Measurements from ENCODE around the gene VPS8. TPM values are rescaled to one million over a fixed set of nuclear protein-coding genes. Genes with fewer than 3 reads are reported as not detected.

Gene VPS8
- total and polyA plus RNA-seq, 9 of the 15 experiments (the other 6 are each of a cell fraction or from before 2014, with no cell fraction given) = 7.2 to 41.0 (median 28.3) TPM

DNA sequence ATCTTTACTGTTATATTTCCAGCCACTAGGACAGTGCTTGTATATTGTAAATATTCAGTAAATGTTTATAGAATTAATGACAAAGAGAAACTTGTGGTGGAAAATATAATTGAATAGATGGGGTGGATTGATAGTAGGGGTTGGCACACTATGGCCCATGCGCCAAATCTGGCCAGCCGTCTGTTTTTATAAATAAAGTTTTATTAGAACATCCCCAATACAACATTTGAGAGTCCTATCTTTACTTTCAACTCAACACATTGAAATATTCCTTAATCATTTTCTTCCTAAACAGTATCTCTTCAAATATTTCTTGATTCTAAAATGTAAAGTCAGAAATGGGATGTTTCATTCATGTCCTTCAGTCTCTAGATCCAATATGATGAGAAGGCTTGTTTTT lies 45.1 kb downstream of the VPS8 start:
- no peaks in the 10 kb centered on the region for H3K27me3 ChIP-seq (ENCODE audit: control insufficient read depth in 2 of 2, insufficient read depth in 2 of 2, low read length in 2 of 2)
- H3K9me1 ChIP-seq (ENCODE audit: control insufficient read depth, insufficient read depth, low read length) = no peaks in the 10 kb centered on the region
- H2AFZ ChIP-seq (ENCODE audit: low read depth, low read length) = no peak overlapping the region
- intact Hi-C loops (cut with micrococcal nuclease) (no loop called here), in situ Hi-C loops (cut with MboI) (no loop called here)
- H3K27ac ChIP-seq (ENCODE audit: extremely low read depth, low read depth, low read length) = no peak overlapping the region
- ATAC-seq (no peak), FAIRE-seq (no peak), DNase-seq (ENCODE audit: extremely low read depth in 1 of 4, low spot score in 3 of 4) (no peak)
- H3K79me2 ChIP-seq (ENCODE audit: control insufficient read depth, insufficient read depth, low read length) = no peaks in the 10 kb centered on the region
- H3K4me2 ChIP-seq (ENCODE audit: insufficient read depth, low read length) = no peak overlapping the region
- H3K9me3 ChIP-seq (replicated peaks; ENCODE audit: control insufficient read depth, insufficient read depth, low read depth, low read length) = no peaks in the 10 kb centered on the region
- no peak overlapping the region for H3K4me3 ChIP-seq
- H3K36me3 ChIP-seq (ENCODE audit: control insufficient read depth, insufficient read depth, low read length) = peaks cover 48% of the 10 kb centered on the region
- WGBS (ENCODE audit: insufficient coverage, low coverage, missing lambda C conversion rate) = 92% methylated on average over 2 of the region's 2 CpGs
- H3K4me1 ChIP-seq (replicated peaks in 1 of 2; ENCODE audit: control insufficient read depth in 2 of 2, insufficient read depth in 2 of 2, low read length in 2 of 2) = no peaks in the 10 kb centered on the region
- H4K20me1 ChIP-seq (replicated peaks; ENCODE audit: control insufficient read depth, insufficient read depth, low read length) = no peaks in the 10 kb centered on the region
- CTCF ChIA-PET (ENCODE audit: low intra/inter-chr PET ratio) = no interaction called here
- no peak for TF ChIP-seq MXI1 (IDR thresholded peaks at IDR 0.05; ENCODE audit: low read depth, low read length)
- TF ChIP-seq, protein P1, sequence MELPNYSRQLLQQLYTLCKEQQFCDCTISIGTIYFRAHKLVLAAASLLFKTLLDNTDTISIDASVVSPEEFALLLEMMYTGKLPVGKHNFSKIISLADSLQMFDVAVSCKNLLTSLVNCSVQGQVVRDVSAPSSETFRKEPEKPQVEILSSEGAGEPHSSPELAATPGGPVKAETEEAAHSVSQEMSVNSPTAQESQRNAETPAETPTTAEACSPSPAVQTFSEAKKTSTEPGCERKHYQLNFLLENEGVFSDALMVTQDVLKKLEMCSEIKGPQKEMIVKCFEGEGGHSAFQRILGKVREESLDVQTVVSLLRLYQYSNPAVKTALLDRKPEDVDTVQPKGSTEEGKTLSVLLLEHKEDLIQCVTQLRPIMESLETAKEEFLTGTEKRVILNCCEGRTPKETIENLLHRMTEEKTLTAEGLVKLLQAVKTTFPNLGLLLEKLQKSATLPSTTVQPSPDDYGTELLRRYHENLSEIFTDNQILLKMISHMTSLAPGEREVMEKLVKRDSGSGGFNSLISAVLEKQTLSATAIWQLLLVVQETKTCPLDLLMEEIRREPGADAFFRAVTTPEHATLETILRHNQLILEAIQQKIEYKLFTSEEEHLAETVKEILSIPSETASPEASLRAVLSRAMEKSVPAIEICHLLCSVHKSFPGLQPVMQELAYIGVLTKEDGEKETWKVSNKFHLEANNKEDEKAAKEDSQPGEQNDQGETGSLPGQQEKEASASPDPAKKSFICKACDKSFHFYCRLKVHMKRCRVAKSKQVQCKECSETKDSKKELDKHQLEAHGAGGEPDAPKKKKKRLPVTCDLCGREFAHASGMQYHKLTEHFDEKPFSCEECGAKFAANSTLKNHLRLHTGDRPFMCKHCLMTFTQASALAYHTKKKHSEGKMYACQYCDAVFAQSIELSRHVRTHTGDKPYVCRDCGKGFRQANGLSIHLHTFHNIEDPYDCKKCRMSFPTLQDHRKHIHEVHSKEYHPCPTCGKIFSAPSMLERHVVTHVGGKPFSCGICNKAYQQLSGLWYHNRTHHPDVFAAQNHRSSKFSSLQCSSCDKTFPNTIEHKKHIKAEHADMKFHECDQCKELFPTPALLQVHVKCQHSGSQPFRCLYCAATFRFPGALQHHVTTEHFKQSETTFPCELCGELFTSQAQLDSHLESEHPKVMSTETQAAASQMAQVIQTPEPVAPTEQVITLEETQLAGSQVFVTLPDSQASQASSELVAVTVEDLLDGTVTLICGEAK (IDR thresholded peaks at IDR 0.05) = peak; percentile 89
- TF ChIP-seq, protein P1 (CRISPR knock-in tag; IDR thresholded peaks at IDR 0.05) = no peak
- TF ChIP-seq RB1 (IDR thresholded peaks at IDR 0.05; ENCODE audit: low read depth) = no peak
- POLR2A ChIA-PET = no interaction called here
- no TSS peak for BruUV-seq (replicated peaks)
- H3K9ac ChIP-seq (ENCODE audit: insufficient read depth in 1 of 2, low read depth in 2 of 2, low read length in 2 of 2) = no peak overlapping the region

Measured in K562 (cell line).